Stimulated activated CD4-positive, alpha-beta T cell treated with anti-CD3 and anti-CD28 coated beads, Interleukin-4, amount 100 ng/mL, for 48 hours (primary cell): ENCODE results near the gene CDC5L.
A peak's percentile ranks its signal among the peaks of the same experiment; 100 is the strongest.
"Not testable (repeated sequence)": the region's sequence is repeated elsewhere in the genome, so short reads cannot be mapped to it uniquely, and the experiment has no call there.

Source experiments
- DNase-seq, 2 donors: peaks; one replicate each; pipeline ENCODE4 v3.0.0-alpha.2; 2020; ENCODE audit warnings: low read depth in 2 of 2

CDC5L gene

DNA sequence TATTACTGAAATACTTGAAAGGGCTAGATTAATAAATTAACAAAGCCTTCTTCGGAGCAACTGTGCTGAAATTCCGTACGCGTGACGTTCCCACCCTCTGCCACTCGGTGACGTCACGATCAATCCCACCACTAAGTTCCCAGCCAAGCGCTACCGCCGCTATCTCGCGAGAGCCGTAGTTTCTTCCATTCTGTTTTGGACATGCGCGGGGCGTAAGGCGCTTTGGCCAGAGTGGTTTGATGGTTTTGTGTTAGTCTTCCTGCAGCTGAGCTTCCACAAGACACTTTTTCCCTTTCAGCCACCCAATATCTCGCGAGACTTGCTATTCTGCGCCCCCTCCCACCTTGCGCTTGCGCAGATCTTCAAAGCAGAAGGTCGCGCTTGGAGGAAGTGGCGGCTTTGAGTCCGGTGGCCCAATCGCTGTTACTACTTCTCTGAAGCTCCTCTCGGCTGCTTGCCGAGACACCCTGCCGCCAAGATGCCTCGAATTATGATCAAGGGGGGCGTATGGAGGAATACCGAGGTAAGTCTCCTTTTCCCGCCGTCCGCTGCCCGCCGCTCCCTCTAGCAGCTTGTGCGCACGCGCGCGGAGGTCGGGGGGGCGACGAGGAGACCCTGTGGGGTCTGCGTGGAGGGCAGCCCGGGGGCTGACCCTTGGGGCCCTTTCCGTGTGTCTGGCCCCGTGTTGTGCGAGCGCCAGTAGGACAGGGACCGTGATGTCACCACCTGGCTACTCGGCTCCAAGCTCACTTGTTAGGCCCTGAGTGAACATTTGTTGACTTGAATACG is at the start of gene CDC5L:
CDC5L (plus strand) TSS at position 361 of the 789 bp plus-strand sequence; CDS start at position 479, 118 bp downstream.
- peak; percentile 83 to 89 for DNase-seq

DNA sequence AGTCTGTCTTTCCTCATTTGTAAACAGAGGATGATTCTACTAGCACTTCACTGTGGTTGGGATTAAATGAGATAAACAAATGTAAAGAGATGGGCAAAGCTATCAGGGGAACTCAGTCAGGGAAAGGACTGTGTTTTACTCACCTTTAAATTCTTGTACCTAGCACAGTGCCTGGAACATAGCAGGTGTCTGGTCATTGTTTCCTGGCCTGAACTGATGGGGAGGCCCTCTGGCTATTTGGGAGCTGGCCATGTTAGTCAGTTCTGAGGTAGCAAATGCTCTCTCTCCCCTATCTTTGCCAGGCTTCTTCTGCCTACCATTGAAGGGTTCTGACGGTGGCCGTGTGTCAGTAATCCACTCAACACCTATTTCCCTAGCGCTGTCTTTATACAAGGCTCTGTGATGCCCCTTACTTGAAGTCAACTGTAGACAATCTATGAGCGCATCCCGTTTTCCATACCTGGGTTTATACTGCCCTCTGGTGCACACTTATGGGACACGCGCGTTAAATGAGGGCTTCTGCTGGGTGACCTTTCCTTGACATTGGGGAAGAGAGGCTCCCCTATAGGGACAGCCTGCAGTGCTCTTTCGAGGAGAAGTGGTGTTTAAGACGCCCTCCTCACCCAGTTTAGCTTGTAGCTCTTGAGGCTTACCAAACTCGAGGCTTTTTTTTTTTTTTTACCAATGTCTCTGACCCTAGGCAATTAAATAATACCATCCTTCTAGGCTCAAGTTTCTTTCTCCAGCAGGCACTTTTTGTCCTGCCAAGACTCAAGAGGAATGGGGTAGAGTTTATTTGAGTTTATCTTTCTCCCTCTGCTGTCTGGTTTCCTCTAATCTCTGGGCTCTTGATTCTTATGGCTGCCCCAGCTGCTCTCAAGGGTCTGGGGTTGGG is 49.0 kb upstream of the CDC5L start:
- peak; percentile 55 to 58 for DNase-seq

- no peak for DNase-seq
Observed at GRCh38 chr6:44339301-44339700, 48.2 kb upstream of the CDC5L start.

- peak; percentile 7 for DNase-seq
Observed at GRCh38 chr6:44339763-44340625, 47.5 kb upstream of the CDC5L start.

DNA sequence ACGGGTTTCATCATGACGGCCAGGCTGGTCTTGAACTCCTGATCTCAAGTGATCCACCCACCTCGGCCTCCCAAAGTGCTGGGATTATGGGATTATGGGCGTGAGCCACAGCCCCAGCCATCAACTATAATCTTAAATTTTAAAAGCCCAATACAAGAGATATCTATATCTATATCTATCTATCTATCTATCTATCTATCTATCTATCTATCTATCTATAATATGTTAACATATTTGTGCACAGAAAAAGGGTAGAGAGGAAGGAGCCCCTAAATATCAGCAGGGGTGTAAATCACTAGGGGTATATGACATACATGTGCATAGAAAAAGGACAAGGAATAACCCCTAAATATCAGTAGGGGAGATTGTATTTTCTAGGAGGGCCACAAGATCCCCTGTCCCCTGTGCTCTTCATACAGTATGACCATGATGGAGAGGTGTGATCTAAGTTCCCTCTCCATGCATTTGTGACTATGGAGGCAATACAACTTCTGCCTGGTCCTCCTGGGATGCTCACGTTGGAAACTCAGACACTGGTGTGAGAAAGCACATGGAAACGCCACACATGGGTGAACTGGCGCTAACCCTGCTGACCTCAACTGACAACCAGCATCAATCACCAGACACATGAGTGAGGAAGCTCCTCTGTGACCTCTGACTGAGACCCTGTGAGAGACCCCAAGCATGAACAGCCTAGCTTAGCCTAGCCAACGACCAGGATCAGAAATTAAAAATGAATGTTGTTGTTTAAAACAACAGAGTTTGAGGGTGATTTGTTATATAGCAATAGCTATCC is 46.2 kb upstream of the CDC5L start:
- no peak for DNase-seq

DNA sequence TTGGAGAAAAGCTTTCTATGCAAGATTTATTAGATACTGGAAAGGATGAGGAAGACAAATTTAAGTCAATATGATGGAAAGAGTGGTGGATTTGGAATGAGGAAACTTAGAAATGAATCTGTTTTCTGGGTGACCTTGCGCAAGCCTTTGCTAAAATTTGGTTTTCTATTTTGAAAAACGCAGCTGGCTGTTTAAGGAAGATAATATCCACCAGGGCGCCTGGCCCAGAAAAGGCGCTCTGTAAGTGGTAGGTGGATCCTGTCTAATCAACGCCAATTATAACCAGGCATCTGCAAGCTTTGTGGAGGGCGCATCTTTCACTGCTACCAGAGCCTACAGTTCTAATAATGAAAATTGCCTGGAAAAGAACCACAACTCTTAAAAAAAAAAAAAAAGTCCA is 45.5 kb upstream of the CDC5L start:
- no peak for DNase-seq

DNA sequence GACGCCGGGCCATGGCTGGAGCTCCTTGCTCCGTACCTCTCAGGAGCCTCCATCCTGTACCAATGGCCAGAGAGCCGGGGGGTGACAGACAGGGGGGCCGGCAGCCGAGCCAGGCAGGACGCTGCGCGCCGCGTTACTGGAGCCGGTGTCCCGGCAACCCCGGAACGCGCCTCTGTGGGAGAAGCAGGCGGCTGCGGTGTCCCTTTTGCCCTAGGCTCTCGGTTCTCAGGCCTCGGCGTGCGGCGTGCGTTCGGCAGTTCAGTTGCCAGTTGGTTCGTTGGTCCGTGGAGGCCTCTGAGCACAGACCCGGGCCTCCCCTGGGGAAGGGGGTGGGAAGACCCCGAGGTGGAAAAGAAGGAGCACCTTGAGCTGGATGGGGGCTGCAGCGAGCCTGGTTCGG is 45.0 kb upstream of the CDC5L start, which contains the start of gene SPATS1:
SPATS1 (plus strand) TSS at position 162 of the 400 bp plus-strand sequence. CDS start 446 bp downstream, outside the sequence.
- no peak for DNase-seq

DNA sequence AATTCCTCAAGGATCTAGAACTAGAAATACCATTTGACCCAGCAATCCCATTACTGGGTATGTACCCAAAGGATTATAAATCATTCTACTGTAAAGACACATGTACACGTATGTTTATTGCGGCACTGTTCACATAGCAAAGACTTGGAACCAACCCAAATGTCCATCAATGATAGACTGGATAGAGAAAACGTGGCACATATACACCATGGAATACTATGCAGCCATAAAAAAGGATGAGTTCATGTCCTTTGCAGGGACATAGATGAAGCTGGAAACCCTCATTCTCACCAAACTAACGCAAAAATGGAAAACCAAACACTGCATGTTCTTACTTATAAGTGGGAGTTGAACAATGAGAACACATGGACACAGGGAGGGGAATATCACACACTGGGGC is 40.7 kb upstream of the CDC5L start:
- not testable (repeated sequence) for DNase-seq

DNA sequence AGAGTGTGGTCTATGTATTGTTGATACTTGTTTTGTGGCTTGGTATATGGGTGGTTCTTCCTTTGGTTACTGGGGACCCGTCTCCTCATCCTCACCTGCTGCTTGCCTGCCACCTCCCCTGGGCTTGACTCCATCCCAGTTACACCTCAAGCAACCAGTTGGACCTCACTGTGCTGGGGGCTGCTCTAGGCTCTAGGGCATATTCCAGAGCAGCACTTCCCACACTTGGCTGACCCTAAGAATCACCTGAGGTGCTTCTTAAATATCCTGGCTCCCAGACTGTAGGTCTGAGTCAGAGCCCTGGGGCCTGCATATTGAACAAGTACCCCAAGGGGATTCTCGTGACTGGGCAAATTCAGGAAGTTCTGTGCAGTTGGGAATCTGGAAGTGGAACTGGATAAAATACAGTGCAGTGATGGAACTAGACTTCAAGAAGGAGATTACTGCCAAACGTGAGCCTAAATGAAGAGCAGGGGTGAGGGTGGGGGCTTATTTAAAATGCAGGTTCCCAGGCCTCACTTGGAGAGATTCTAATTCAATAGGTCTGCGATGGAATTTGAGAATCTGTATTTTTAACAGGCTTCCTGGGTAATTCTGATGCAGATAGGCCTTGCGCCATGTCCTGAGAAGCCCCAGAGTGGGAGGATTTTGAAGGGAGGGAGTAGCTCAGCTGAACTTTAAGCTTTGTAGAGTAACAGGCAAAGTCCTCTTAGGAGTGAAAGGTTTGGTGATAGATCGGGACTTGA is 37.4 kb upstream of the CDC5L start:
- DNase-seq = no peak

DNA sequence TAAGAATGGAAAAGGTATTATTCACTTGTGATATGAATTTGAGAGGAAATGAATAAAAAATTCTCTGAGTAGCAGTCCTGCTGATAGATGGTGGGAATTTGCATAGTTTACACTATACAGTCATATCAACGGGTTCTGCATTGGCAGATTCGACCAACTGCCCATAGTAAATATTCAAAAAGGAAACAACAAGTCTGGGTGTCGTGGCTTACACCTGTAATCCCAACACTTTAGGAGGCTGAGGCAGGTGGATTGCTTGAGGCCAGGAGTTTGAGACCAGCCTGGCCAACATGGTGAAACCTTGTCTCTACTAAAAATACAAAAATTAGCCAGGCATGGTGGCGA is 36.9 kb upstream of the CDC5L start:
- not testable (repeated sequence) for DNase-seq

DNA sequence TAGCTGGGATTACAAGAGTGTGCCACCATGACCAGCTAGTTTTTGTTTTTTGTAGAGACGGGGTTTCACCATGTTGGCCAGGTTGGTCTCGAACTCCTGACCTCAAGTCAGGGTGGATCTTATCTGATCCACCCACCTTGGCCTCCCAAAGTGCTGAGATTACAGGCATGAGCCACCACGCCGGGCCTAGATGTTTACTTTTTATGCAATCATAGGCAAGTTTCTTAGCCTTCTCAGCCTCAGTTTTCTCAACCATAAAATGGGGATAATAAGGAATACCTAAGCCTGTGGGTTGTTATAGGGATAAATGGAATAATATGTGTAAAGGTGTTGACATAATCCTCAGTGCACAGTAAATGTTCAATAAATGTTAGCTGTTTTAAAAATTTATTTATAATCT is 35.2 kb upstream of the CDC5L start:
- no peak for DNase-seq

DNA sequence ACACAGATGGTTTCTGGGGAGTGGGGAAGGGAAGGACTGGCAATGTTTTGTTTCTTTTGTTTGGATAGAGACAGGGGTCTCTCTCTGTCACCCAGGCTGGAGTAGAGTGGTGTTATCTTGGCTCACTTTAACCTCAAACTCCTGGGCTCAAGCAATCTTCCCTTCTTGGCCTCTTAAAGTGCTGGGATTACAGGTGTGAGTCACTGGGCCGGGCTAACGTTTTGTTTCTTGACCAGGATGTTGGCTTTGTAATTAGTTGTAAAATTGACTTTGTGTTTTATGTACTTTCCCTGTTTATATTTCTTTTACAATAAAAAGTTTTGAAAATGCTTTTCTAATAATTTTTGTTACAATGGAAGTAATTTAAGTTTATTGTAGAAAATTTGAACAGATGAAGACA is 34.2 kb upstream of the CDC5L start:
- DNase-seq = no peak

DNA sequence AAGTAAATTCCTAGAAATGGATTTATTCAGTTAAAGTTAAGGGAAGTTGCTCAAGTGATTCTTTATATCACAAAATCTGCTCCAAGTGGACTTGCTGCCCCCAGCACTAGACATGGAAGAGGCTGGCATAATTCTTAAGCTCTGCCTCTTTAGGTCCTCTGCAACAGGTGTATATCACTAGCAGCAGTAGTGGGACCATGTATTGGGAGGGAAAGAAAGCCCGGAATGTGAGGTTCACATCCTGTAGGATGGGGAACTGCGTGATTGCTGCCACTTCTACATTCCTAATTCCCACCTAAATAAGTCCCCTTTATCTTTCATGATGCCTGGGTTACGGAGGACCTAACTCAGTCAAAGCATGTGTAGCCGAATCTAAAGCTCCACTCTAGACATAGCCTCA is 31.9 kb upstream of the CDC5L start:
- DNase-seq = no peak

DNA sequence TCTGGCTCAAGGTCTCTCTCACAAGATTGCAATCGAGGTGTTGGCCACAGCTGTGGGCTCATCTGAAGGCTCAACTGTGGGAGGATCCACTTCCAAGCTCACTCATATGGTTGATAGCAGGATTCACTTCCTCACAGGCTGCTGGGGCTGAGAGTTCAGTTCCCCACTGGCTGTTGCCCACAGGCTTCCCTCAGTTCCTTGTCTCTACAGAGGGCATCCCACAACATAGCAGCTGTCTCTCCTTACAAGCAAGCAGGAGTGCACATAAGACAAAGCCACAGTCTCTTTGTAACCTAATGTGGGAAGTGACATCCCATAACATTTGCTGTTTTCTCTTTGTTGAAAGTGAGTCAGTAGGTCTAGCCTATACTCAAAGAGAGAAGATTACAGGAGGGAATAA is 31.0 kb upstream of the CDC5L start:
- no peak for DNase-seq

GRCh38 chr6:44359973-44360372 is 27.5 kb upstream of the CDC5L start:
- DNase-seq = no peak

DNA sequence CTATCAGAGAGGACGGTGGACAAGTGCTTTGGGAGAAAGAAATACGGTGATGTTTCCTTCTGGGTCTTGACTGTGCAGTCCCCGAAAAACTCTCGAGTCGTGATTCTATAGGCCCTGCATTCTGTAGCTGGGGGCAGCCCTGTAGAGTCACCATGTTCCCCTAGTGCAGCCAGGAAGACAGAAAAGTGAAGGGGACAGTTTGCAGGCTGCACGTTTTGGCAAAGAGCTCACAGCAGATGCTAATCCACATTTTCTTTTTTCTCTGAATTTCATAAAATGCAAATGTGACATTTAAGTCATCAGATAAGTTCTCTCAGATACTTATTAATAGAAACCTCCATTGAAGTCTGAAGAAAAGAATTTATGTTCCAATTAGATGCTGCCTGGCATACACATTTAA is 25.6 kb upstream of the CDC5L start:
- DNase-seq = no peak

DNA sequence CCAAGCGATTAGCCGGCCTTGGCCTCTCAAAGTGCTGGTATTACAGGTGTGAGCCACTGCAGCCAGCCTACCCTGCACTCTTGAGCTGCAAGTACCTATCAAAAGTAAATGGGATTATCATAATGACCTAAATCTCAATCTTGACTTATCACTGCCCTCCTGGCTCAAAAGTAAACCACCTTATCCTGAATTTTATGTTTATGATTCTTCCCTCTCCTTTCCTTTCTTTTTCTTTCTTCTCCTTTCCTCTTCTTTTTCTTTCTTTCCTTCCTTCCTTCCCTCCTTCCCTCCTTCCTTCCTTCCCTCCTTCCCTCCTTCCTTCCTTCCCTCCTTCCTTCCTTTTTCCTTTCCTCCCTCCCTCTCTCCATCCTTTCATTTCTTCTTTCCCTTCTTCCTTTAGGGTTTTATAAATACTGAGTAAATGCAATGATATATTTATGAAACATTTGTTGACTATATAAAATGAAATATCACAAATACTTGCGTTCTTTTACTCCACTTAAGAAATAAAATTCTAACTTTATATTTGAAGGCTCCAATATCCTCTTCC is 24.1 kb upstream of the CDC5L start:
- no peak for DNase-seq

GRCh38 chr6:44366781-44367180 is 20.7 kb upstream of the CDC5L start:
- no peak for DNase-seq

- no peak for DNase-seq
Observed at GRCh38 chr6:44367681-44368080, 19.8 kb upstream of the CDC5L start.

GRCh38 chr6:44373051-44373450 is 14.5 kb upstream of the CDC5L start:
- no peak for DNase-seq
